HL-60 (cell line): ENCODE data around the gene LEKR1.

Experiments used
- CTCF ChIP-seq: IDR thresholded peaks from one replicate; pipeline ENCODE4 v1.5.1; 2011; ENCODE audit warnings: low read length, control low read depth, inconsistent platforms; ENCODE audit not compliant: insufficient read depth
- GABPA ChIP-seq: IDR thresholded peaks from 2 replicates; pipeline ENCODE4 v1.6.1; 2012; ENCODE audit warnings: low read depth
- POLR2AphosphoS5 ChIP-seq: IDR thresholded peaks from 2 replicates; pipeline ENCODE4 v1.6.1; 2012; ENCODE audit warnings: low read depth
- REST ChIP-seq: IDR thresholded peaks from 2 replicates; pipeline ENCODE4 v1.6.1; 2012; ENCODE audit warnings: low read depth; ENCODE audit not compliant: insufficient replicate concordance

- no peak for TF ChIP-seq POLR2AphosphoS5
- TF ChIP-seq CTCF = no peak
- no peak for TF ChIP-seq REST
- no peak for TF ChIP-seq GABPA
Measured at GRCh38 chr3:156820692-156821080, 5.5 kb upstream of the LEKR1 start.
